ENCODE data around the gene SIRT4. TPM values are rescaled to one million over a fixed set of nuclear protein-coding genes. Genes with fewer than 3 reads are reported as not detected.

SIRT4 gene
- total RNA-seq, 1 experiment from 2014 or later, result 2.1 TPM

DNA sequence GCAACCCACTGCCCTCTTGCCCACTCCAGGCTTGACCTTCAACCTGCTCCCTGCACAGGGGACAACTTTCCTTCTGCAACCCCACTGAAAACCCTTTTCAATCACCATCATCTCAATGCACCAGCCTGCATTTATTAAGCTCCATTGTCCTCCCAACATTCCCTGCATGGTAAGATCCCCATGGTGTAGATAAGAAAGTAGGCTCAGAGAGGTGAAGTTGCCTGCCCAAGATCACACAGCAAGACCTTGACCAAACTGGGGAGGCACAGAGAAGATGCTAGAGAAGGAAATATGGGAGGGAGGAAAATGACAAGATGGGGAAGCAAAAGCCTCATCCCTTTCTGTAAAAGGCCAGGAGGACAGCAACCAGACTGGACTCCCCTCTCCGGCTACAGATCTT is 57.0 kb downstream of the SIRT4 start:
- no peaks in the 10 kb centered on the region for H3K4me1 Mint-ChIP-seq (ENCODE audit: low read depth, unreplicated experiment)
- H3K4me3 Mint-ChIP-seq (ENCODE audit: unreplicated experiment), result no peak overlapping the region
- no peak for DNase-seq
- H3K36me3 ChIP-seq (ENCODE audit: control insufficient read depth, insufficient read depth, low read length), result peaks cover 2% of the 10 kb centered on the region
- H3K9me3 ChIP-seq, result no peaks in the 10 kb centered on the region
- ChIA-PET POLR2A (no interaction called here), CTCF (no interaction called here)
- H3K4me1 ChIP-seq, result no peaks in the 10 kb centered on the region
- no TSS peak for BruUV-seq (replicated peaks)
- intact Hi-C loops (cut with micrococcal nuclease; ENCODE audit: unreplicated experiment), result no loop called here
- TF ChIP-seq, protein P1, sequence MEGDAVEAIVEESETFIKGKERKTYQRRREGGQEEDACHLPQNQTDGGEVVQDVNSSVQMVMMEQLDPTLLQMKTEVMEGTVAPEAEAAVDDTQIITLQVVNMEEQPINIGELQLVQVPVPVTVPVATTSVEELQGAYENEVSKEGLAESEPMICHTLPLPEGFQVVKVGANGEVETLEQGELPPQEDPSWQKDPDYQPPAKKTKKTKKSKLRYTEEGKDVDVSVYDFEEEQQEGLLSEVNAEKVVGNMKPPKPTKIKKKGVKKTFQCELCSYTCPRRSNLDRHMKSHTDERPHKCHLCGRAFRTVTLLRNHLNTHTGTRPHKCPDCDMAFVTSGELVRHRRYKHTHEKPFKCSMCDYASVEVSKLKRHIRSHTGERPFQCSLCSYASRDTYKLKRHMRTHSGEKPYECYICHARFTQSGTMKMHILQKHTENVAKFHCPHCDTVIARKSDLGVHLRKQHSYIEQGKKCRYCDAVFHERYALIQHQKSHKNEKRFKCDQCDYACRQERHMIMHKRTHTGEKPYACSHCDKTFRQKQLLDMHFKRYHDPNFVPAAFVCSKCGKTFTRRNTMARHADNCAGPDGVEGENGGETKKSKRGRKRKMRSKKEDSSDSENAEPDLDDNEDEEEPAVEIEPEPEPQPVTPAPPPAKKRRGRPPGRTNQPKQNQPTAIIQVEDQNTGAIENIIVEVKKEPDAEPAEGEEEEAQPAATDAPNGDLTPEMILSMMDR (IDR thresholded peaks at IDR 0.05; ENCODE audit: insufficient read depth in 1 of 2, low read depth in 1 of 2, low read length in 1 of 2, severe bottlenecking in 1 of 2, unreplicated experiment in 1 of 2), result no peak
- no peak overlapping the region for H3K4me3 ChIP-seq (ENCODE audit: low read depth, low read length)
- H3K36me3 Mint-ChIP-seq (ENCODE audit: insufficient read depth, unreplicated experiment), result peaks cover 31% of the 10 kb centered on the region
- no peak overlapping the region for H3K27ac Mint-ChIP-seq (ENCODE audit: unreplicated experiment)
- no peaks in the 10 kb centered on the region for H3K9me3 Mint-ChIP-seq (ENCODE audit: unreplicated experiment)
- H3K27me3 Mint-ChIP-seq (ENCODE audit: insufficient read depth, unreplicated experiment), result no peaks in the 10 kb centered on the region
- no peaks in the 10 kb centered on the region for H3K27me3 ChIP-seq (replicated peaks; ENCODE audit: control insufficient read depth, insufficient read depth, low read length)

- H3K4me3 Mint-ChIP-seq (ENCODE audit: unreplicated experiment), result no peak overlapping the region
Observed at GRCh38 chr12:120361506-120362208, 59.5 kb downstream of the SIRT4 start.

More at GRCh38 chr12:120361506-120362208, 59.5 kb downstream of the SIRT4 start:
- Mint-ChIP-seq H3K36me3 (ENCODE audit: insufficient read depth, unreplicated experiment) (peaks cover 23% of the 10 kb centered on the region), H3K4me1 (ENCODE audit: low read depth, unreplicated experiment) (peaks cover 9% of the 10 kb centered on the region), H3K27ac (ENCODE audit: unreplicated experiment) (no peak overlapping the region), H3K9me3 (ENCODE audit: unreplicated experiment) (no peaks in the 10 kb centered on the region), H3K27me3 (ENCODE audit: insufficient read depth, unreplicated experiment) (no peaks in the 10 kb centered on the region)
- Histone ChIP-seq H3K4me3 (ENCODE audit: low read depth, low read length) (no peak overlapping the region), H3K9me3 (no peaks in the 10 kb centered on the region), H3K4me1 (peaks cover 9% of the 10 kb centered on the region), H3K27me3 (replicated peaks; ENCODE audit: control insufficient read depth, insufficient read depth, low read length) (no peaks in the 10 kb centered on the region), H3K36me3 (ENCODE audit: control insufficient read depth, insufficient read depth, low read length) (peaks cover 2% of the 10 kb centered on the region)
- BruUV-seq (replicated peaks), result no TSS peak
- POLR2A ChIA-PET, result no interaction called here
- CTCF ChIA-PET, result no interaction called here
- no peak for DNase-seq
- intact Hi-C loops (cut with micrococcal nuclease; ENCODE audit: unreplicated experiment), result no loop called here
- TF ChIP-seq, protein P1 (IDR thresholded peaks at IDR 0.05; ENCODE audit: insufficient read depth in 1 of 2, low read depth in 1 of 2, low read length in 1 of 2, severe bottlenecking in 1 of 2, unreplicated experiment in 1 of 2), result no peak

Other genes with a start within 250 kb of the SIRT4 start
- 65.1 and 72.0 TPM in 2 replicates for gene RAB35, start 185.6 kb upstream of the SIRT4 start, total RNA-seq (2022)
- gene GCN1, start 107.6 kb upstream of the SIRT4 start, total RNA-seq (2022), result 154 and 171 TPM in 2 replicates
- gene RPLP0, start 101.2 kb upstream of the SIRT4 start, total RNA-seq (2022), result 2,379 and 2,383 TPM in 2 replicates
- 150 and 162 TPM in 2 replicates for gene PXN, start 36.6 kb upstream of the SIRT4 start, total RNA-seq (2022)
- gene RNU4-2, start 10.4 kb upstream of the SIRT4 start, total RNA-seq (2022), result 3,944 and 3,946 TPM in 2 replicates
- 3,380 and 3,645 TPM in 2 replicates for gene RNU4-1, start 9.1 kb upstream of the SIRT4 start, total RNA-seq (2022)
- gene PLA2G1B, start 25.5 kb downstream of the SIRT4 start, total RNA-seq (2022), result not detected in 2 replicates
- gene MSI1, start 66.8 kb downstream of the SIRT4 start, total RNA-seq (2022), result 21.7 and 24.8 TPM in 2 replicates
- gene COX6A1, start 135.8 kb downstream of the SIRT4 start, total RNA-seq (2022), result 474 and 492 TPM in 2 replicates
- gene TRIAP1, start 144.1 kb downstream of the SIRT4 start, total RNA-seq (2022), result 34.5 and 36.7 TPM in 2 replicates
- gene GATC, start 144.1 kb downstream of the SIRT4 start, total RNA-seq (2022), result 30.9 and 33.2 TPM in 2 replicates
- 240 and 244 TPM in 2 replicates for gene SRSF9, start 167.4 kb downstream of the SIRT4 start, total RNA-seq (2022)
- 323 and 324 TPM in 2 replicates for gene DYNLL1, start 193.8 kb downstream of the SIRT4 start, total RNA-seq (2022)
- gene COQ5, start 226.8 kb downstream of the SIRT4 start, total RNA-seq (2022), result 20.7 and 20.9 TPM in 2 replicates
- gene RNF10, start 232.0 kb downstream of the SIRT4 start, total RNA-seq (2022), result 133 and 164 TPM in 2 replicates

Measured in Caco-2 (cell line).